H1 (cell line): ENCODE results near the gene PTPN3. TPM values are rescaled to one million over a fixed set of nuclear protein-coding genes. Genes with fewer than 3 reads are reported as not detected.

ENCODE experiments used
- CTCF ChIA-PET: fragments of 300-600 bp; sonication (Branson Sonifier 250); formaldehyde crosslinking; loops from one replicate; lab custom pipeline; 2021; ENCODE audit not compliant: partially characterized antibody; lab: Charles Lee
- POLR2A ChIA-PET: fragments of 300-600 bp; sonication (Branson Sonifier 250); formaldehyde crosslinking; loops from one replicate; lab custom pipeline; 2021; ENCODE audit warnings: inconsistent platforms; ENCODE audit not compliant: partially characterized antibody; lab: Charles Lee
- DNase-seq, 2 experiments: peaks; one replicate each; pipeline versions ENCODE4 v3.0.0 to v3.0.0-alpha.2; 2010 to 2022; ENCODE audit warnings: low spot score in 2 of 2, low read depth in 1 of 2, mixed read lengths in 1 of 2
- FAIRE-seq: peaks from 2 replicates; lab custom pipeline; 2011; peaks lifted over from hg19 to GRCh38; lab: Jason Lieb, UNC
- H2AFZ ChIP-seq: 2 replicates; pipeline ENCODE4 v1.8.1; 2012; ENCODE audit warnings: low read length, inconsistent platforms
- H2AK5ac ChIP-seq: 2 replicates; pipeline ENCODE4 v1.6.1; 2013; ENCODE audit warnings: low read depth, low read length
- H2BK120ac ChIP-seq: replicated peaks from 2 replicates; pipeline ENCODE3; 2013; ENCODE audit warnings: low read depth, low read length, inconsistent platforms
- H2BK12ac ChIP-seq: 2 replicates; pipeline ENCODE4 v1.6.1; 2013; ENCODE audit warnings: low read depth, low read length
- H2BK15ac ChIP-seq: 2 replicates; pipeline ENCODE4 v1.6.1; 2013; ENCODE audit warnings: low read length
- H2BK20ac ChIP-seq: 2 replicates; pipeline ENCODE4 v1.6.1; 2013; ENCODE audit warnings: low read length
- H2BK5ac ChIP-seq: 2 replicates; pipeline ENCODE4 v1.6.1; 2013; ENCODE audit warnings: low read depth, low read length
- H3K14ac ChIP-seq: 2 replicates; pipeline ENCODE4 v1.6.1; 2013; ENCODE audit warnings: inconsistent platforms; ENCODE audit not compliant: insufficient read length
- H3K18ac ChIP-seq: 2 replicates; pipeline ENCODE4 v1.6.1; 2013; ENCODE audit warnings: low read length; ENCODE audit errors: extremely low read depth
- H3K23ac ChIP-seq: 2 replicates; pipeline ENCODE4 v1.6.1; 2013; ENCODE audit warnings: inconsistent platforms; ENCODE audit not compliant: insufficient read length
- H3K23me2 ChIP-seq: 2 replicates; pipeline ENCODE4 v1.6.1; 2013; ENCODE audit warnings: low read depth, low read length
- H3K27ac ChIP-seq: 2 replicates; pipeline ENCODE4 v1.6.1; 2011; ENCODE audit warnings: low read depth, low read length, inconsistent platforms
- H3K27me3 ChIP-seq, 4 experiments: replicated peaks in 1 of 4; 1 replicate in 1 of 4; 2 replicates in 3 of 4; pipeline versions ENCODE4 v1.6.1 to v1.8.1; 2011 to 2013; ENCODE audit warnings: low read length in 3 of 4, mild to moderate bottlenecking in 3 of 4, inconsistent platforms in 2 of 4, mixed read lengths in 2 of 4, moderate library complexity in 1 of 4; ENCODE audit not compliant: control insufficient read depth in 3 of 4, insufficient read depth in 3 of 4; ENCODE audit errors: extremely low read depth in 1 of 4
- H3K36me3 ChIP-seq, 4 experiments: 2 replicates each; pipeline versions ENCODE4 v1.6.1 to v1.8.1; 2011 to 2013; ENCODE audit warnings: mild to moderate bottlenecking in 4 of 4, low read length in 3 of 4, moderate library complexity in 2 of 4, control low read depth in 1 of 4, inconsistent platforms in 1 of 4; ENCODE audit not compliant: insufficient read depth in 4 of 4, control insufficient read depth in 2 of 4
- H3K4ac ChIP-seq: replicated peaks from 2 replicates; pipeline ENCODE3; 2013; ENCODE audit warnings: low read length, low read depth, mixed read lengths, inconsistent platforms; ENCODE audit not compliant: insufficient read length
- H3K4me1 ChIP-seq, 4 experiments: replicated peaks in 1 of 4; 1 replicate in 1 of 4; 2 replicates in 3 of 4; pipeline versions ENCODE4 v1.6.1 to v1.8.1; 2011 to 2013; ENCODE audit warnings: low read length in 3 of 4, inconsistent platforms in 2 of 4, mixed read lengths in 1 of 4; ENCODE audit not compliant: insufficient read depth in 4 of 4, control insufficient read depth in 3 of 4
- H3K4me2 ChIP-seq, 2 experiments: 2 replicates each; pipeline versions ENCODE4 v1.6.1 to v1.8.1; 2011 to 2013; ENCODE audit warnings: low read depth in 2 of 2, low read length in 2 of 2, control low read depth in 1 of 2, inconsistent platforms in 1 of 2, mild to moderate bottlenecking in 1 of 2; ENCODE audit not compliant: insufficient read depth in 1 of 2
- H3K4me3 ChIP-seq, 4 experiments: fragments of 200-600, 300-600 bp in 1 of 4; sonication (generic), shearing (Covaris generic), sonication (Bioruptor Twin) in 1 of 4; 2 replicates each; pipeline versions ENCODE4 v1.5.1 to v1.8.1; 2011 to 2016; ENCODE audit warnings: low read length in 4 of 4, low read depth in 3 of 4, control low read depth in 2 of 4, inconsistent platforms in 2 of 4, mild to moderate bottlenecking in 2 of 4, mixed read lengths in 1 of 4, moderate library complexity in 1 of 4; ENCODE audit not compliant: insufficient read depth in 2 of 4; ENCODE audit errors: extremely low read depth in 1 of 4
- H3K56ac ChIP-seq: replicated peaks from 2 replicates; pipeline ENCODE3; 2013; ENCODE audit warnings: low read depth, mild to moderate bottlenecking, mixed read lengths, low read length, inconsistent platforms; ENCODE audit not compliant: insufficient read length
- H3K79me1 ChIP-seq: 2 replicates; pipeline ENCODE4 v1.6.1; 2013; ENCODE audit warnings: low read depth, low read length, control low read depth
- H3K79me2 ChIP-seq, 2 experiments: 2 replicates each; pipeline versions ENCODE4 v1.6.1 to v1.8.1; 2012 to 2013; ENCODE audit warnings: low read length in 2 of 2, mild to moderate bottlenecking in 2 of 2, inconsistent platforms in 1 of 2; ENCODE audit not compliant: insufficient read depth in 2 of 2, control insufficient read depth in 1 of 2
- H3K9ac ChIP-seq, 4 experiments: replicated peaks in 1 of 4; 1 replicate in 1 of 4; 2 replicates in 3 of 4; pipeline versions ENCODE4 v1.6.1 to v1.8.1; 2011 to 2013; ENCODE audit warnings: low read depth in 3 of 4, low read length in 3 of 4, control low read depth in 2 of 4, mild to moderate bottlenecking in 2 of 4, moderate library complexity in 2 of 4, inconsistent platforms in 1 of 4; ENCODE audit errors: extremely low read depth in 1 of 4
- H3K9me3 ChIP-seq, 2 experiments: 2 replicates each; pipeline versions ENCODE4 v1.6.1 to v1.8.1; 2012 to 2013; ENCODE audit warnings: mild to moderate bottlenecking in 2 of 2, moderate library complexity in 2 of 2, control low read depth in 1 of 2, inconsistent platforms in 1 of 2, low read depth in 1 of 2, low read length in 1 of 2, mixed read lengths in 1 of 2; ENCODE audit not compliant: insufficient read depth in 2 of 2
- H4K20me1 ChIP-seq, 2 experiments: replicated peaks in 1 of 2; 2 replicates each; pipeline versions ENCODE3 to v1.8.1; 2011 to 2013; ENCODE audit warnings: inconsistent platforms in 2 of 2, low read length in 2 of 2, mild to moderate bottlenecking in 1 of 2; ENCODE audit not compliant: insufficient read depth in 2 of 2, control insufficient read depth in 1 of 2
- H4K5ac ChIP-seq: 2 replicates; pipeline ENCODE4 v1.6.1; 2013; ENCODE audit warnings: low read length, low read depth, mixed read lengths, inconsistent platforms; ENCODE audit not compliant: insufficient read length
- H4K8ac ChIP-seq: 2 replicates; pipeline ENCODE4 v1.8.0; 2013; ENCODE audit warnings: mild to moderate bottlenecking, moderate library complexity, low read length, inconsistent platforms; ENCODE audit not compliant: insufficient read depth; ENCODE audit errors: extremely low read depth
- H4K91ac ChIP-seq: replicated peaks from 2 replicates; pipeline ENCODE3; 2013; ENCODE audit warnings: low read length, mixed read lengths, inconsistent platforms; ENCODE audit not compliant: insufficient read length
- RAD21 ChIP-seq, 2 experiments: IDR thresholded peaks in 1 of 2; conservative IDR thresholded peaks in 1 of 2; 2 replicates each; pipeline ENCODE4 v1.6.1; 2011; ENCODE audit warnings: low read depth in 2 of 2, low read length in 2 of 2, improper control_type of control experiment in 1 of 2, inconsistent platforms in 1 of 2, mild to moderate bottlenecking in 1 of 2, moderate library complexity in 1 of 2
- SP1 ChIP-seq: IDR thresholded peaks from 2 replicates; pipeline ENCODE4 v1.6.1; 2011; ENCODE audit warnings: low read depth, low read length
- WGBS, 2 experiments: shearing (Covaris generic) in 1 of 2; methylation state at CpG; one replicate each; pipeline versions ENCODE4 v1.1.6 to v1.1.7; 2013 to 2015; ENCODE audit warnings: low lambda C conversion rate in 2 of 2, mixed read lengths in 2 of 2, inconsistent platforms in 1 of 2, low coverage in 1 of 2, missing lambda C conversion rate in 1 of 2; ENCODE audit not compliant: insufficient replicate concordance in 2 of 2, insufficient coverage in 1 of 2, insufficient read length in 1 of 2; ENCODE audit errors: extremely low coverage in 1 of 2, missing lambda C conversion rate in 1 of 2; 5-methylcytosine and 5-hydroxymethylcytosine counted together
- polyA plus RNA-seq, 7 experiments: library from polyadenylated mRNA; depleted of rRNA in 3 of 7; stranded (reverse) in 5 of 7; unstranded in 2 of 7; fragments of >200 nt in 5 of 7; fragments of 200-250 nt in 2 of 7; gene quantifications; 1 replicate in 5 of 7; 2 replicates in 1 of 7; 4 replicates in 1 of 7; pipeline versions ENCODE4 v1.2.1 to v1.2.3, GENCODE V29; 2011 to 2013; ENCODE audit warnings: missing spikeins in 2 of 7, mixed read lengths in 2 of 7
- total RNA-seq: library from RNA; stranded (reverse); fragmentation: NEBNext Ultra II Directional; extraction: Animal tissue kit (Norgen Biotek cat#: 25700); gene quantifications from 2 replicates; pipeline ENCODE4 v1.2.1, GENCODE V29; 2021

The PTPN3 gene
- total and polyA plus RNA-seq, 2 of the 8 experiments (the other 6 are each of a cell fraction or from before 2014, with no cell fraction given) = 2.9 to 3.7 TPM

DNA sequence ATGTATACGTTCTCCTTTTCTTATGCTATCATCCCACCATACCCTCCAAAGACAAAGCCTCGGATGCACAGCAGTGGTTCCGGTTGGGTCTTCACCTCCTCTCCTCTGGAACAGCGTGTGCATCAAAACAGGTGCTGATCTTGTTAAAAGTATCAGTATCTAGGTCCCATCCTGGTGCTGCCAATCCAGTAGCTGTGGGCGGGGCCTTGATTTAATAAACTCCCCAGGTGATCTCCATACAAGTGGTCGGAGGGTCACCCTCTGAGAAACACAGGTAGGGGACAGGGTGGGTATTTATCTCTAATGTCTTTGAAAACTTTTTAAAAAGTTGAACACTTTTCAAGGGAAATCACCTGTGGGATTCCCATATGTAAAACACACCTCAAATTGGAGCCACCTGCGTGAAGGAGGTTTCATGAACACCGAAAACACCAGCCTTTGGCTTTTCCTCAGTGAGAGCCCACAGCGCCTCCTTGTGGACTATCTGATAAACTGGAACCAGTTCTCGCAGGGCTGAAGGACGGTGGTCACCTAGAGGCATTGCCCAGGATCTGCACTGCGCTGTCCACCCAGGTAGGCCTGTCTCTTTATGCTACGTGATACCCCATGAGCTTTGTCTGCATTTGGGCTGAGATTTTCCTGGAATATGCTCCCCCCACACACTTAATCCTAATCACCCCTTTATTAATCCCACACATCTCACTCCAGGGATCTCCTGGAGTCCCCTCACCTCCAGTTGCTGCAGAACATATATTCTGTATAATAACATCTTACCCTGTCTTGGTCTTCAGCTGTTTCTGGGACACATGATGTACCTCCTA, 96.7 kb downstream of the PTPN3 start:
- CTCF ChIA-PET = interaction anchor here (0.6 to 7.8 kb wide), 34 partner anchors 9 to 741 kb away, joined by 3 to 80 read pairs (median 4); no protein-coding TSS in a partner anchor
- Histone ChIP-seq H3K56ac (no peak overlapping the region), H3K36me3 (no peaks in the 10 kb centered on the region), H2BK5ac (no peak overlapping the region), H3K23ac (no peak overlapping the region), H4K5ac (no peak overlapping the region), H3K79me1 (no peaks in the 10 kb centered on the region), H3K9me3 (no peaks in the 10 kb centered on the region), H2BK15ac (no peak overlapping the region), H2AFZ (no peak overlapping the region), H3K27me3 (no peaks in the 10 kb centered on the region), H3K4ac (no peak overlapping the region), H3K27ac (no peak overlapping the region), H3K79me2 (no peaks in the 10 kb centered on the region), H3K23me2 (no peaks in the 10 kb centered on the region), H3K4me1 (peaks cover 0 to 5% (median 1%) of the 10 kb centered on the region in 4 experiments; a peak in 1 of 7 replicates), H3K18ac (no peak overlapping the region), H2BK20ac (no peak overlapping the region), H3K9ac (no peak overlapping the region), H2BK12ac (no peak overlapping the region), H2AK5ac (no peak overlapping the region), H3K14ac (no peak overlapping the region), H3K4me2 (no peak overlapping the region), H4K91ac (no peak overlapping the region), H4K20me1 (no peaks in the 10 kb centered on the region), H4K8ac (no peak overlapping the region), H3K4me3 (no peak overlapping the region; a peak in 1 of 8 replicates), H2BK120ac (no peak overlapping the region)
- POLR2A ChIA-PET = no interaction called here
- peak; percentile 58 to 87 for DNase-seq
- WGBS, 2 experiments = 54% methylated on average over 13 of the region's 13 CpGs; no CpG with 5 or more reads in 1 of the 2 experiments
- FAIRE-seq = peak; percentile 99
- TF ChIP-seq SP1 (no peak), RAD21 (IDR thresholded peaks at IDR 0.05 in 1 of 2, conservative IDR thresholded peaks at IDR 0.05 in 1 of 2; ENCODE audit: low read depth in 2 of 2, low read length in 2 of 2) (peak; percentile 88 to 92)
